GM10248 (cell line): Measurements from ENCODE around the gene TDRD1.

Experiments used
- CTCF ChIA-PET: fragments of 300-600 bp; sonication (Branson Sonifier 250); formaldehyde crosslinking; extraction: SDS; loops from one replicate; lab custom pipeline; 2021; ENCODE audit warnings: antibody characterized with exemption; lab: Yijun Ruan, JAX
- POLR2A ChIA-PET: fragments of 350-650 bp; sonication (Branson Sonifier 250); formaldehyde crosslinking; extraction: SDS; loops from one replicate; lab custom pipeline; 2020; ENCODE audit warnings: antibody characterized with exemption; lab: Yijun Ruan, JAX
- DNase-seq: peaks from one replicate; pipeline ENCODE4 v3.0.0; 2012; ENCODE audit errors: extremely low spot score
- TF ChIP-seq, protein P1 (sequence below): IDR thresholded peaks from 2 replicates; pipeline ENCODE4 v1.5.1; 2012; ENCODE audit warnings: mild to moderate bottlenecking, low read depth; ENCODE audit errors: extremely low read depth, missing control alignments, control extremely low read depth

TDRD1 gene

DNA sequence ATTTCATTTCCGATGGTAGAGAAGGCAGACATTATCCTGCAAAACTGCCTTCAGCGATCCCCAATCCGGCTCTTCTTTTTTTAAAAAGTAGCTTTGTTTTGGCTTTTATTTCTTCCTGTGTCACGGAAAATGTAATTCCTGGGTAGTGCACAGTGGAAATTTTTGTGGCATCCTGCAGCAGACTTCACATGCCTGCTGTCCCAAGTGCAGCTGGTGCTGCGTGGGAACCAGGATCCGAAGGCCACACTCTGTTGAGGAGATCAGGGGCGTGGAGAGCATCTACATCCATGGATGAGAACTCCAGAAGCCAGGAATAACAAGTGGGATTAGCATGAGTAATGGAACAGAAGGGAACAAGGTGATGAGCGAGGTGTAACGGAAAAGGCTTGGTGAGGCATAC lies 64.5 kb downstream of the TDRD1 start:
- ChIA-PET POLR2A (no interaction called here), CTCF (no interaction called here)
- TF ChIP-seq, protein P1, sequence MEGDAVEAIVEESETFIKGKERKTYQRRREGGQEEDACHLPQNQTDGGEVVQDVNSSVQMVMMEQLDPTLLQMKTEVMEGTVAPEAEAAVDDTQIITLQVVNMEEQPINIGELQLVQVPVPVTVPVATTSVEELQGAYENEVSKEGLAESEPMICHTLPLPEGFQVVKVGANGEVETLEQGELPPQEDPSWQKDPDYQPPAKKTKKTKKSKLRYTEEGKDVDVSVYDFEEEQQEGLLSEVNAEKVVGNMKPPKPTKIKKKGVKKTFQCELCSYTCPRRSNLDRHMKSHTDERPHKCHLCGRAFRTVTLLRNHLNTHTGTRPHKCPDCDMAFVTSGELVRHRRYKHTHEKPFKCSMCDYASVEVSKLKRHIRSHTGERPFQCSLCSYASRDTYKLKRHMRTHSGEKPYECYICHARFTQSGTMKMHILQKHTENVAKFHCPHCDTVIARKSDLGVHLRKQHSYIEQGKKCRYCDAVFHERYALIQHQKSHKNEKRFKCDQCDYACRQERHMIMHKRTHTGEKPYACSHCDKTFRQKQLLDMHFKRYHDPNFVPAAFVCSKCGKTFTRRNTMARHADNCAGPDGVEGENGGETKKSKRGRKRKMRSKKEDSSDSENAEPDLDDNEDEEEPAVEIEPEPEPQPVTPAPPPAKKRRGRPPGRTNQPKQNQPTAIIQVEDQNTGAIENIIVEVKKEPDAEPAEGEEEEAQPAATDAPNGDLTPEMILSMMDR, result no peak
- no peak for DNase-seq

DNA sequence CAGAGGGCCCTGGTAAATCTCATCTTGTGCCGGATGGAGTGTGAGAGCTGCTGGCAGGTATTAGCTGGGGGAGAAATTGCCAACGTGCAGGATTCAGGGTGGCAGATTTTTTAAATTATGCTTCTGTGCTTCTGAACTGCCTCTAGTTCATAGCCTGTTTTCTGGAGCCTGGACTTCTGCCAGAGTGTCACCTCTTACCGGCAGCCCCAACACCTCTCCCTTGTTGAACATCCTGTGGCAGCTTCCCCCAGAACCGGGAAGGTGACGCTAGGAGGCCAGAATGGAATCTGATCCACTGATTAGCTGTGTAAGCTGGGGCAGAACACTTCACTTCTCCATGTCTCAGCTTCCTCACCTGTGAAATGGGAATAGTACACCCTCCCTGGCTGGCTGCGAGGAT lies 65.0 kb downstream of the TDRD1 start:
- ChIA-PET POLR2A (no interaction called here), CTCF (no interaction called here)
- TF ChIP-seq, protein P1, result no peak
- no peak for DNase-seq

DNA sequence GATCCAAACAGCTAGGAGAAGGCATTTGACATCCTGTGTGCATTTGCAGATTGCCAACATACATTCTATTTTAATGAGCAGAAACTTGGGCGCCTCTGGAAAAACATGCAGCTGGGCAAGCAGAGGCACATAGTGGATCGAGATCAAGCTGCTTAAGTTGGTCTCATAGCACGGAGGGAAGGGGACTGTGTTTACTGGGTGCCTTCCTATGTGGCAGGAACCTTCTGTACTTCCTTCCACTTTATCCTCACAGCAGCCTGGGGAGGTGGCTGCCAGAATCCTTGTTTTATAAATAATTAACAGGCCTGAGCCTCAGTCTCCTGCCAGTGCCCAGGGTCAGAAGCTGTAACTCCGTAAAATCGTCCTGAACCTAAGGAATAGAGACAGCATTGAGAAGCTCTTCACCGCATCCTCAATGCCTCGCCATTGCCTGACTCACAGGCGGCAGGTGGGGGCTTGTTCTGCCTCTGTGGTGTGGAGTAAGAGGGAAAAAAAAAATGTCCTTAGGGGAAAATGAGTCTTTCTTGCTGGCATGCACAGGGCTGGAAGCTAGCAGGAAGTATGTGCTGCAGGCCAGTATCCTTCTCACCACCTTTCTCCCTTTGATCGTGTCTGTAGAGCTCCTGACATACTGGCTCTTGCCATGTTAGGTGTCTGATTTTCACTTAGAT lies 66.1 kb downstream of the TDRD1 start:
- CTCF ChIA-PET, result interaction anchor here (1.2 kb wide), 1 partner anchor 16 kb away, joined by 3 read pairs; no protein-coding TSS in a partner anchor
- TF ChIP-seq, protein P1, result no peak
- DNase-seq, result no peak
- POLR2A ChIA-PET, result no interaction called here

DNA sequence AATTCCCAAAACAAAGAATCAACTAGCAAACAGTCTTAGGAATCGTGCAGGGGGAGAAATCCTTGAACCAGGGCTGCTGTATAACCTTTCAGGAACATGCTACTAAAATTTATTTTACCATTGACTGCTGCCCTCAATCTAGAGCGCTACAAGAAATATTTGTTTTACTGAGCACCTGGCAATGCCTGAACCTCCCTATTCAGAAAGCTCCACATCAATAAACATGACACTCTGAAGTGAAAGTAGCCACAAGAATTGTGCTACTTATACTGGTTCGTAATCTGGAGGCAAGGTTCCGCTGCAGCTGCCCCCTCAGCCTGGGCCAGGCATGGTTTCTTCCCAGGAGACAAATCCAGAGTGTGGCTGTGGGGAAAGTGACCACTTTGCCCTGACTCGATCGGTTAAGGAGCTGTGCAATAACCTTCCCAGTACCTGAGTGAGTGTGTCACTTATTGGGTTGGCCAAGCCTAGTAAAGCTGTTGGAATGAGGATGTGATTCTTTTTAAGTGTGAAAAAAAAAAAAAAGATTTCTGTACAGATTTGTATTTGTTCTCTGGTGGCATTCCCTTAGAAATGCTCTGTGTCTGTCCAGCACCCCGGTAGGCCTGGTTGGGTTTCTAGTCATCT lies 67.6 kb downstream of the TDRD1 start:
- ChIA-PET POLR2A (no interaction called here), CTCF (interaction anchor here (0.9 to 1.1 kb wide), 2 partner anchors 21 to 55 kb away, joined by 3 to 4 read pairs; no protein-coding TSS in a partner anchor)
- TF ChIP-seq, protein P1, result no peak
- no peak for DNase-seq

DNA sequence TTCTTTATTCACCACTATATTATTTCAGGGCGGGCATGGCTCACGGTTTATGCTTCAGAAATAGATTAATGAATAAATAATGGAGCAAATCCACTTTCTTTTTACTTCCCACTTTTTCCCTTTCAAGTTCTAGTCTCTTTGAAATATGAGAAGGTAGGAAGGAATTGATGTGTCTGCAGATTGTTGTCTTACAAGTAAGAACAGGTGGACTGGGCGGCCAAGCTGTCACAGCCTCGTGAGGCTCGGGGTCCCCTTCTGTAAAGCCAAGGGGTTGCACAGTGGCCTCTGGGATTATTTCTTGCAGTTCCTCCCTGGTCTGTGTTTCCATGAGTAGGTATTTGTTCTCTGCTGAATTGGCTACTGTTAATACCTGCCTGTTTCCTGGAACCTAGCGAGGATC lies 71.1 kb downstream of the TDRD1 start:
- TF ChIP-seq, protein P1, result no peak
- POLR2A ChIA-PET, result no interaction called here
- DNase-seq, result no peak
- CTCF ChIA-PET, result no interaction called here

DNA sequence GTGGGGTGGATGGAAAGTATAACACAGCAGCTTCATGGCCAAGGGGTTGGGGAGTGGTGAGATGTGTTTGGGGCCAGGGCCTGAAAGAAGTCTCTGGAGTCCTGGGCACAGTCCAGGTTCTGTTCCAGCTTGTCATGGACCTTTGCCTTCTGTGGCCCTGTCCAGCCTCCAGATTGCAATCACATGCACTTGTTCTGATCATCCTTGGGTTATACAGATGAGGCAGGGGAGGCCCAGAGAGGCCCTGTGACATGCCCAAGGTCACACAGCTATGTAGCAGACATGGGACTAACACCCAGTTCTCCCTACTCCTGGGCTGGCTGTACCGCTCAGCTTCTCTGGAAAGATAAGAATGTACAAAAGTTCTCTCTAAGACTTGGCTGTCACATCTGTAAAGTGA lies 71.6 kb downstream of the TDRD1 start:
- TF ChIP-seq, protein P1, result no peak
- ChIA-PET POLR2A (no interaction called here), CTCF (no interaction called here)
- DNase-seq, result no peak
